Activated CD4-positive, alpha-beta T cell treated with anti-CD3 and anti-CD28 coated beads, Interleukin-2, Interleukin-4, amounts not matched to agents 100 ng/mL and 50 ng/mL, durations not matched to agents 16 hours and 8 hours (primary cell): ENCODE measurements around the gene TMEM219.

Experiments used
- DNase-seq: peaks from one replicate; pipeline ENCODE4 v3.0.0-alpha.2; 2020; ENCODE audit warnings: low spot score

TMEM219 gene

DNA sequence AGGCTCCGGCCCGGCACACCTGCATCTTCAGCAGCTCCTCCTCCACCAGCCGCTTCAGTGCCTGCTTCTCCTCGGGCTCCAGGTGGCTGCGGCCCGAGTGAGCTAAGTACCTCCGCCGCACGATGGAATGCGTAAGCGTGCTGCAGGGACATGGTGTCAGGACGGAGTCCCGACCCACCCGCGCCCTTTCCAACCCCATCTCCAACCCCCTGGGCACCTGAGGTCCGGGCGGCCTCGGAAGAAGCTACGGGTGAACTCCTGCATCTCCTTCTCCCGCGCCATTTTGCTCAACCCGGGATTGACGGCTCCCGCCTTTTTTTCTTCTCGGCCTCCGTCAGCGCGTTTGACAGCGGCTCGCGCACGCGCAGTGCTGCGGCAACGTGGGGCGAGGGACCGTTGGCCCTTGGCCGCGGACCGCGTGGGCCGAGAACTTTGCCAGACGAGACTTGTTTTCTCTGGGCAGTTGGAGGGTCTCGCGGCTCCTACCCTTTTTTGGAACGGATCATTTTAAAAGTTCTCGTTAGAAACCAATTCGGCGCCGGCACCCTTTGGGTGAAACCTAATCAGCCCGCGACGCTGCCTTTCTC lies 33.5 kb downstream of the TMEM219 start, which contains the start of gene HIRIP3:
HIRIP3 (minus strand) TSS at position 294 of the 587 bp plus-strand sequence; CDS start at position 282, 12 bp downstream.
- DNase-seq: peak; percentile 91

DNA sequence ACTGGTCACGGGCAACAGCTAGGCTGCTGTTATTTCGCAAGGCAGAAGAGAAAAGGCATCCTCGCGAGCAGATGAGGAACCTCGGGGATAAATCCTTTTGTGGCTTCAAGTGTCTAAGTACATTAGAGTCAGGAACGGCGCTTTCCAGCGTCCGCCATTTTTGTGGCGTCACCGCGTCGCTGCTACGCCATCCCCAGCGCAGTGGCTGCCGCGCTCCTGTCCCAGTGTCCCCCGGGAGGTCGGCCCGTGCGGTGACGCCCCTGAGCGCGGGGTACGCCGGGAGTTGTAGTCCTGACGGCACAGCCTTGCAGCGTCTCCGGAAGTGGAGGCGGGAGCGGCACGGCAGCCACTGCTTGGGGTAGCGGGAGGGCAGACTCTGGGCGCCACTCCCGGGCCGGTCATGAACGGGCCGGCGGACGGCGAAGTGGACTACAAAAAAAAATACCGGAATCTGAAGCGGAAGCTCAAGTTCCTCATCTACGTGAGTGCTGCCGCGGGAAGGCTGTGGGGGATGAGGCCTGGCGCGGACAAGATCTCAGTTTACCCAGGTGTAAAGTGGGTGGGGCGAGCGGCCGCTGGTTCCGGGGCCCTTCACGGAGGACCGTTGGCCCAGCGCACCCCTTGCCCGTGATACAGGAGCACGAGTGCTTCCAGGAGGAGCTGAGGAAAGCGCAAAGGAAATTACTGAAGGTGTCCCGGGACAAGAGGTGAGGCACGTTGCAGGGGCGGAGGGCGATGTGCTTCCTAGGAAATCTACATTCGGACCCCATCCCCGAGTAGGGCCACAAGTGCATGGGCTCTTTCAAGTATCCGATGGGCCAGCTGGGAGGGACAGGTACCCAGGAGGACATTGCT lies 34.3 kb downstream of the TMEM219 start, which contains the start of gene INO80E:
INO80E (plus strand) TSS at position 331 of the 855 bp plus-strand sequence; CDS start at position 401, 70 bp downstream.
- DNase-seq: peak; percentile 99

DNA sequence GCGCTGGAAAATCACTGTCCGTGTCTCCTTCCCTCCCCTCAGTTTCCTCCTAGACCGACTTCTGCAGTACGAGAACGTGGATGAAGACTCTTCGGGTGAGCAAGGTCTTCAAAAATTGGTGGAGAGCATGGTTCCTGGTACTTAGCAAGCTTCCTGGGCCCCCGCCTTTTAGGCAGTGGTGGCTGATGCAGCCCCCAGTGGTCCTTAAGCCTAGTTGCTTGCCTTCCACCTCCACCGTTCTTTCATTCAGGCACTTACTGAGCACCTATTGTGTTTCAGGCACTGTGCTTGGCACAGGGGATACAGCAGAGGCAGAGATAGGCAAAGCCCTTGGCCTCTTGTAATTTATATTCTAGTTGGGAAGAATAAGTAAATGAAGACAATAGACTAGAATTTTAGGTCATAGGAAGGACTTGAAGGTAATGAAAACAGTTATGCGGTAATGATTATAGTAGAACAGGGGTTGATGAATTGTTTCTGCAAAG lies 34.9 kb downstream of the TMEM219 start:
- DNase-seq: no peak

DNA sequence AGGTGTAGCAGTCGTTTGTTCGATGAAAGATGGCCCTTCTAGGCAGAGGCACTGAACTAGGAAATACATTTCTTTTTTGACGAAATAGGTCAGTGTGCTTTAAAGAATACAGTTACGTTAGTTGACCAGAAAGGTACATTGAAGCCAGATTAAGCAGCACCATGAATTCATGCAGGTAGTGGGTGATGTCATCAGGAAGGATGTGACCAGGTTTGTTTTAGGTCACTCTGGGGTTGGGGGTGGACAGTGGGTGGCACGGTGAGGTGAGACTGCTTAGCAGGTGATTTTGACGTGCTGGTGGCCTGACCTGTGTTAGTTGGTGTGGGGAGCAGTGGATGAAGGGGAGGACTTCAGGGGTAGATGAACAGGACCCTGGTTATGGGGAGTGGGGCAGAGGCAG lies 37.7 kb downstream of the TMEM219 start:
- DNase-seq: no peak

DNA sequence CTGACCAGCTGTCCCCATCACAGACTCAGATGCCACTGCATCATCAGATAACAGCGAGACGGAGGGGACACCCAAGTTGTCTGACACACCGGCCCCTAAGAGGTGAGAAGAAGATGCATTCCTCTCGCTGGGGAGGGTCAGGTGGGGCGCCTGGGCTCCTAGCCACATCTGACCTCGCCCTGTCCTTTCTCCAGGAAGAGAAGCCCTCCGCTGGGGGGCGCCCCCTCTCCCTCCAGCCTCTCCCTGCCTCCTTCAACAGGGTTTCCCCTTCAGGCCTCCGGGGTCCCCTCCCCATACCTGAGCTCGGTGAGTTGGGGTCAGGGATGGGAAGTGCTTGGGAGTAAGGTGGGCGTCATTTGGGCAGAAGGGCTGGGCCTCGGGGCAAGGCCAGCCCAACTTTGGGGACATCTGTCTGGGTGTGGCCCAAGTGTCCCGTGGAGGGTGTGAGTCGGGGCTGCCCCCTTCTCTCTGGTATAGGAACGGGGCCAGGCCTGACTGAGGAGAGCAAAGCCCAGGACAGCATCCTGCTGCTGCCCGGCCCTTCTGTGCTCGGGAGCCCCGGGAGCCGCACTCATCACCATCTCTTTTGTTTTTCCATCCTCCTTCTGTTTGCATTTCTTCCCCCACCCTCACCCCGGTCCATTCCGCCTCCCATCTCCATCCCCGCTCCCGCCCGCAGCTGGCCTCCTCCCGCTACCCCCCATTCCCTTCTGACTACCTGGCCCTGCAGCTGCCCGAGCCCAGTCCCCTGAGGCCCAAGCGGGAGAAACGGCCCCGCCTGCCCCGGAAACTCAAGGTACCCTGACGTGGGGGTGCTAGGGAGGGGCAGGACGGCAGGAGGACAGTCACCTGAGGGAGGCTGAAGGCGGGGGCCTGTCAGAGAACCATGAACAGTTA lies 39.1 kb downstream of the TMEM219 start:
- no peak for DNase-seq

DNA sequence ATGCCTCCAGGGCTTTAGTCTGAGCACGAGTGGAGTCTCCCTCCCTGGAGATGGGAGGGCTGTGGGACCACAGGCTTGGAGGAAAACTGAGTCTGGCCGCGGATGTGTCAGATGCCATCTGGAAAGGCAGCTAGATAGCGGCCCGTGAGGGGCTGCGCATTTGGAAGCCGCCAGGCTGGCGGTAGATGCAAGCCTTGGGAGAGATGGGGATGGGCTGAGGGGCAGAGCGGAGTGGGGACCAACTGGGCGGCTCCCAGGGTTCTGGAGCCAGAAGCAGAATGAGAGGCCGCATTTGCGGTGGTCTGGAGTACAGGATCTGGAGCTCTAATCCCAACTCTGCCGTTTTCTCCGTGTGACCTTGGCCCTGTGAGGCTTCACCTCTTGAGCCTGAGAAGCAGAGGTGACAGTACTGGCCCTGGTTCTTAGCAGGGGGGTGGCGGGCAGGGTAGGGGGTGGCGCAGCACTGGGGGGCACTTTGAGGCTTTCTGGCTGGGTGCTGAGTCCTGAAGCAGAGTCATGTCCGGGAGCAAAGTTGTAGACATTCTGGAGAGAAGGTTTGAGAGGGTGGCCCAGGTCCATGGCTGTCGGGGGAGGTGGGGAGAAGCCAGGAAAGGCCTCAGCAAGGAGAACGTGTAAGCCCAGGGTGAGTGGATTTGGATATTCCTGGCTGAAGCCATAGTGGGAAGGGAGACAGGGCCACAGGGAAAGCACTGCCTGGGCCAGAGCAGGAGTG lies 40.9 kb downstream of the TMEM219 start:
- DNase-seq: no peak

DNA sequence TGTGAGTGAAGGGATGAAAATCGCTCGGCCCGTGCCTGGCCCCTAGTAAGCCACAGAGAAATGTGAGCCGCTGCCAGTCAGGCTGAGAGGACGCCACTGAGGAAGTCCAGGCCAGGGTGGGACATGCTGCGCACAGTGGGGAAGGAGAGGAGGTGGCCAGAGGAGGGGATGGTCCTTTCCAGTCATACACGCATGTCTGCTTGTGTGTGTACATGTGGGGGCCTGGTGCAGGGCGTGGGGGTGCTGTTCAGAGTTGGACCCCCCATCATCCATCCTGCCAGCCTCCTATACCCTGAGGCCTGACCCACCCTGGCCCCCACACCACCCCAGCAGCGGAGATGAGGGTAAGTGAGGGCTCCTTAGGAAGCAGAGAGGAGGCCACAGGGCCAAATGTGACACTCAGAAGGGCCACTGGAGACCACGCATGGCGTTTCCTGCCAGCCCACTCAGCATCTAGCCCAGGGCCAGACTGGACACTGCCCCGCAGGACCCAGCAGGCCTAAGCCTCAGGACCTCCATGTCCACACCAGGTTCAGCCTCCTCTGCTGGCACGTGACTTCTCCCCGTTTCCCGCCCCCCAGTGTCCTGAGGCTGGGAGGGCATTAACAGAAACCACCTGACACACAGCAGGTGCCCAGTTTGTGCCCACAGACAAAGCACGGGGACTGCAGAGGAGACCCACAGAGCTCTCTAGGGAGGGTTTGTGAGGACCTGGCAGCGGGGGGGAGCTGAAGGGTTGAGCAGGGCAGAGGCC lies 42.0 kb downstream of the TMEM219 start:
- no peak for DNase-seq

DNA sequence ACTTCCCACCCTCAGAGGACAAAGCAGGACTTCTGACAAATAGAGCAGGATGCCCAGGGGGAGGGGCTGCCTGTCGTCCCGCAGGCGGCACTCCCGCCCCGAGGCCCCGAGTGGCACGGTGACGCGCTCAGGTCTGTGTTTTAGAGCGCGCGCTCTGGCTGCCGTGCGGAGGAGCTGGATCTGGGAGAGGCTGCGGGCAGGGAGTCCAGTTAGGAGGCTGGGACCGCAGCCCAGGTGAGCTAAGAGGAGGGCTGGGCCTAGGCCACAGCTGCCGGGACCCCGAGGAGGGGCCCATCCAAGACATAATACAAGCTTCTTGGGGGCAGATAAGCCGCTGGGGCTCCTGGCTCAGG lies 42.5 kb downstream of the TMEM219 start:
- no peak for DNase-seq

DNA sequence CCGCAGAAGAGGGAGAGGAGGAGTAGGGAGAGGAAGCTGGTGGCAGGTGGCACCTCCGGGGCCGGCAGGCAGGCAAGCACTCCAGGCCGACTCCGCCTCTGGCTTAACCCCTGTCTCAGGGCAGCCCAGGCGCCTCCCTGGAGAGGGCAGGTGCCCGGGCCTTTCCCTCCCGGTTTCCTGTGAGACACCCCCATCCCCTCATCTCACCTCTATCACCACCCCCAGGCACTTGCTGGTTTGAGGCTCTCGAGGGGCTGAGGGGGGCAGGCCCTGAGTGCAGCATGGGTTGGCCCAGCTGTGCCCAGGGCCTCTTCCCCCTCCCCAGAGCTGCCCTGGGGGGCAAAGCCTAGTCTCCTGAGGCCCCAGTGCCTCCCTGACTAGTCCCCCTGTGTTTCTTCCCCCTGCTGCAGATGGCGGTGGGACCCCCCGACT lies 42.9 kb downstream of the TMEM219 start:
- DNase-seq: no peak

DNA sequence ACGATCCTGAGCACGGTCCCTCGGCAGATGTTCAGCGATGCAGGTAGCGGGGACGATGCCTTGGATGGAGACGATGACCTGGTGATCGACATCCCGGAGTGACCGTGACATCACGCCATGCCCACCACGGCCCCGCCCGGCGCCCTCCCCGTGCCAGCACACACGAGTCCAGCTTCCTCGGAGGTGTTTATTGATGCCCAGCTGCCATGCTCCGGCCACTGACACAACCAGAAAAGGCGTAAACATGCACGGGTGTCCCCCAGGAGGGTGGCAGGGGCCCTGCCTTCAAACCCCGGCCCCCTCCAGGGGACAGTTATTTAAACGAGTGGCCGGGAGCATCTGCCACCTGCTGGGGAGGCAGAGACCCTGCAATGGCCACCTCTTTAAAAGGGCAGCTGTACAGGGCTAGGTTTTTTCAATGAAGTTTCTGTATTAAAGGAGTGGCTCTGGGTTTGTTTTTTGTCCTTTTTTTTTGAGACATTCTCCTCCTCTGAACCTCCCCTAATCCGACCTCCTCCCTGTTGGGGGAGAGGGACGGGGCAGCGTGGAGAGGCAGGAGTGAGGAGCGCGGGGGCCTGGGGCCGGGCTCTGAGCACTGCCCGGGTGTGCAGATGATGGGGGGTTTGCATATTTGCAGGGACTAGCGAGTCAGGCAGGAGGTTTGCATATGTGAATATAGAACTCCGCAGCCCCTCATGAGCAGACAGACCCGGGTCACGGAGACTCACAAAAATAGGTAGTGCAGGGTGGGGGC lies 43.6 kb downstream of the TMEM219 start:
- peak; percentile 28 for DNase-seq

DNA sequence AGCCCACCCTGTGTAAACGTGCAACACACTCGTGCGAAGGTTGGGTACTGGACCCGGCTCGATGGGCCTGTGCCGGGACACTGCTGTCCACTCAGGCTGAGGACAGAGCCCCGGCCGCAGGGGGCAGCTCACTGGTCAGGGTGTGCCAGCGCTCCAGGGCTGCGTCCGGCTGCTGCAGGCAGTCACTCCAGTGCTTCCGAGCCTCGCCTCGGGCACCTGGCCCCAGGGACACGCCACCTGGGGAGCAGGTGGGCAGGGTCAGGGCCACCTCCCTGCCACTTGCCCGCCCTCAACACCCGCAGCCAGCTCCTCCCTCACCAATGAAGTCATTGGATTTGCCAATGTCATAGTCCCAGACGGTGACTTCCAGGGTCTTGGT lies 44.2 kb downstream of the TMEM219 start:
- DNase-seq: no peak

DNA sequence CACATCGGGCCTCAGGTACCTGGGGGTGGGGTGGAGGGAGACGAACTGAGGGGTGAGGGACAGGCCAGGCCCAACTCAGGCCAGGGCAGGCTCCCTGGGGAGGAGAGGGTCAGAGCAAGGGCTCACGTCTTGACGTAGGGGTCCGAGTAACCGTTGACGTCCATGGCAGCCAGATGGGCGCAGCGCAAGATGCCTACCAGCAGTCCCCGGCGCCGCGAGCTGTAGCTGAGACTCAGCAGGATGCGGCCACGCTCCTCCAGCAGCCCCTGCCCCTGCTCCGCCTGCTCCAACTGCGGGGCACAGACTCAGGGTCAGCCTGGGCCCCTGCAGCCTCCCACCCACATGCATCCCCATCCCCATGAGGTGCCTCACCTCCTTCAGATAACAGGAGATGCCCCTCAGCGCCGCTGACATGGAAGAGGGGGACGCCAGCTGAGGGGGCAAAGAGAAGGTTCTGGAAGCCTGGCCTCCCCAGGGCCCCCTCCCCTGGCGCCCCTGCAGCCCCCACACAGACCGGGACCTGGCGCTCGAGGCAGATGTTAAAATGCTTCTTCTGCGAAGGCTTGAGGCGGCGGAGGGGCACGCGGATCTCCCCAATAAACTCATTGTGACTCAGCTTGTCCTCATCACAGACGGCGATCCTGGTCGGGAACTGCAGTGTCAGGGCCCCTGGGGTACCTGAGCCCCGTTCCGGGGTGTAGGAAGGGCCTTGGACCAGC lies 44.9 kb downstream of the TMEM219 start:
- DNase-seq: no peak

DNA sequence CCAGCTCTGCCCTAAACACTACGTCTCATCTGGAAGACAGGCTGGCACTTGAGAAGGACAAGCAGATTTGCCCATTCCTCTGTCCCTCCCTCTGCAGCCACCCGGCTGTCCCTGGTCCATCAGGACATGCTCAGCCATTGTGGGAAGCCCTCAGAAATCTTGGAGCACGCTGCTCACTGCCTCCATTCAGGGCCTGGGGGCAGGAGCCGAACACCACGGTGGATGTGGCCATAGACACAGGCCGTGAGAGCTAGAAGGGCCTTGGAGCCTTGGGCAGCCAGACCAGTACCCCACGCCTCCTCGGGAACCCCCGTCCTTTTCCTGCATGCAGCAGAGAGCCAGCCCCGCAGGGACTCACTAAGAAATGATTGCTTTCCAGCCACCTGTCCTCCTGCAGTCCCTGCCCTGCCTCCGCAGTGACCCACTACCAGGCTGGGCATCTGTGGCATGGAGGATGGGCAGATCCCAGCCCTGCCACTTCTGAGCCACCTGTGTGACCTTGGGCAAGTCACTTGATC lies 45.6 kb downstream of the TMEM219 start:
- no peak for DNase-seq

DNA sequence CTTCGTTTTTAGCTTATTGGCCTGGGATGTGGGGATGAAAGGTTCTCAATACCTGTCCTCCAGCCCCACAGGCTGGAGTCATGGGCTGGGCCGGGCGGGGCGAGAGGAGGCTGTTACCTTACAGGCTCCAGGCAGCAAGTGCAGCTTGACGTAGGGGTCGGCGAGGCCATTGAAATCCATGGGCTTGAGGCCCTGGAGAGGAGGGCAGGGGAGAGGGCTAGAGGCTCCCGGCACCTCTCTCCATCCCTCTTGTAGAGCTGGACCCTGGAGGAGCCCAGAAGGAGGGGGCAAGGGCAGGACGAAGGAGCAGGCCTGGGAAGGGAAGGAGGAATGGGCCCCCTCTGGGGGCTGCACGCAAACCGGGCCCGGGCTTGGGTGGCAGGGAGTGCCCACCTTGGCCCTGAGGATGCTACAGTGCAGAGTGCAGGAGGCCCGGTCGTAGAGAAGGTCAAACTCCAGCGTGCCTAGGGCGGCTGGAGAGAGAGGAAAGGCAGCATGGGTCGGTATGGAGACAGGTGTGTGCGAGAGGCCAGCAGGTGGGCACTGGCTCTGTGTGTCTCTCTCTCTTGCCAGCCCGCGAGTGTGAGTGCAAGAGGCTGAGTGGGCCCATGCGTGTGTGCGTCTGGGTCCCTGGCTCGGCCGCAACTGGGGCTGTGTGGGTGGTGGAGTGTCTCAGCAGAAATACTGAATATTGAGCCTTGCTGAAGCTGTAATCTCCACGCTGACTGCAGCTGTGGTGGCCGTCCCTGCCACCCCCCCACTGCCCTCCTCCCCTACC lies 47.4 kb downstream of the TMEM219 start:
- DNase-seq: no peak

DNA sequence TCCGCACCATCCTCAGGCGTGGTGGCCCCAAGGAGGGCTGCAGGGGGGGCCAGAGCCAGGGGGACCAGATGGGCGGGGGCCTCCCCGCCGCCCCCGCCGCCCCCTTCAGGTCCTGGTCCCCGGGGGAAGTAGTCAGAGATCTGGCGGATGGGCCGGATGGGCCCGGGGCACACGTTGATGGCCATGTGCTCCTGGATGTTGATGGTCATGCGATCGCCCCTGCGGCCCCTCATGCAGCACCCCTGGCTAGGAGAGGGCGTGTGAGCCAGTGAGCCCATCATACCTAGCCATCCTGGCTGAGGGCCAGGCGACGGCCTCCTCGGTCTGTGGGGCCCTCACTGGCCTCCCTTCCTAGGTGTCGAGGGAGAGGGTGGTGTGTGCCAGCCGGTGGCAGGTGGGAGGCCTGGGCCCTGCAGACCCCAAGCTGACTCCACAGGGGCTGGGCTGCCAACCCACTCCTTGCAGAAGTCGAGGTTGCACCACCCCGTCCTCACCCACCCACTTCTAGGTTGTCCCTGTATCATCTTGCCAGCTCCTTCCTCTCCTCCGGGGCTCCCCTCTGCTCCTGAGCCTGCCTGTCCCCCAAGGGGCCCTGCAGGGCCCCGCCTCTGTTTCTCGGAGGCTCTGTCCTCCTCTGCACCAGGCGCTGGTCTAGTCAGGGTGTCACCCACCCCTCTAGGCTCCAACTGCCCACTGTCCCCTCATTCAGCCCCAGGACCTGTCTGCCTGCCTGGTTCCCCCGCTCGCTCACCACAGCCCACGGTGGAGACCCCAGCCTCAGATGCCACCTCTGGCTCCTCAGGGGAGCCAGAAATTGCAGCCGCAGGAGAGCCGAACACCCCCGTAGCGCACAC lies 48.3 kb downstream of the TMEM219 start:
- no peak for DNase-seq

DNA sequence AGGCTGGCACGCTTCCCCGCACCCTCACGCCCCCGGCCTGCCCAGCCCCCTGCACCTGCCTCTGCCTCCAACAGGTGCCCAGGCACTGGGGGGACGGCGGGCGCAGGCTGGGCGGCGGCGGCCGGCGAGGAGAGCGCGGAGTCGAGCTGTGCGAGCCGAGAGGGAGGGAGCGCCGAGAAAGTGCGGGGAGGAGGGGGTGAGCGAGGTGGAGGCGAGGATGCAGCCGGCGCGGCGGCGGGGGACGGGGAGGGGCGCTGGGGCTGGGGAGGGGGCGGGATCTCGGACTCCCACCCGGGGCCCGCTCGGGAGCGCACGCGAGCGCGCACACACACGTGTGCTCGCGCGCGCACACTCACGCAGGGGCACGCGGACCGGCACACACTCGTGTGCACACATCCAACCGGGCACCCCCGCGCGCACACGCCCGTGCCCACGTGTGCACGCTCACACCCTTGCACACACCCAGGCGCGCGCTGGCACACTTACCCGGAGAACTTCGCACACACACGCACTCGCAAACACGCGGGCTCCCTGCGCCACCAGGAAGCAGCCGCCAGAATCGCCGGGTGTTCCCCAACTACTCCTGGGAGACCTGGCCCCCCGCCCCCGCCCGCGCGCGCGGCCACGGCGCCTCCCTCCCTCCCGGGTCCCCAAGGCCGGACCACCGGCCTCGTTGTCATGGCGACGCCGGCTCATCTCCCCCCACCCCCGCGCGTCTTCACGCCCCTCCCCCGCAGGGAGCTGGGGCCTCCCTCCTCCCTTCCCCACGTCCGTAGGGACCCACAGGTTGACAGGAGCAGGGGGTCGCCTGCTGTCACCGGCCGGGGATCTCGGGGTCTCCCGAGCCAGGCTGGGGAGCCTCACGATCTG lies 49.2 kb downstream of the TMEM219 start, which contains the start of gene DOC2A:
DOC2A (minus strand) TSS at position 184 of the 870 bp plus-strand sequence. CDS start 805 bp downstream, outside the sequence.
- DNase-seq: no peak
